CD4-positive, alpha-beta T cell (primary cell): ENCODE measurements around the gene LRP1B. TPM values are rescaled to one million over a fixed set of nuclear protein-coding genes. Genes with fewer than 3 reads are reported as not detected.

Source experiments
- ATAC-seq: fragments of 200-7000 bp; cut with Tn5 transposase; one replicate; pipeline ENCODE4 v1.10.0; 2022; ENCODE audit warnings: mild to moderate bottlenecking; ENCODE audit not compliant: poor library complexity
- CTCF ChIA-PET: fragments of 350-600 bp; sonication (Branson Sonifier 250); formaldehyde crosslinking; loops from one replicate; lab custom pipeline; 2021; ENCODE audit warnings: antibody characterized with exemption, inconsistent platforms; lab: Charles Lee
- POLR2A ChIA-PET: fragments of 350-600 bp; sonication (Branson Sonifier 250); formaldehyde crosslinking; loops from one replicate; lab custom pipeline; 2021; ENCODE audit warnings: antibody characterized with exemption, inconsistent platforms; lab: Charles Lee
- DNase-seq, 14 experiments: peaks; one replicate each; pipeline ENCODE4 v3.0.0-alpha.2; 2013 to 2020; ENCODE audit warnings: mixed read lengths in 2 of 14
- H3K27ac ChIP-seq, 2 donors: one replicate each; pipeline versions ENCODE4 v1.5.1 to v1.7.0; 2013; ENCODE audit warnings: low read length in 2 of 2, low read depth in 1 of 2, mild to moderate bottlenecking in 1 of 2
- H3K27me3 ChIP-seq, 2 experiments: 1 replicate in 1 of 2; 2 replicates in 1 of 2; pipeline versions ENCODE4 v1.6.1 to v1.7.0; 2013; ENCODE audit warnings: low read length in 2 of 2, control low read depth in 1 of 2, mild to moderate bottlenecking in 1 of 2, moderate library complexity in 1 of 2; ENCODE audit not compliant: insufficient read depth in 2 of 2, control insufficient read depth in 1 of 2
- H3K36me3 ChIP-seq: one replicate; pipeline ENCODE4 v1.6.1; 2013; ENCODE audit warnings: low read length, control low read depth; ENCODE audit not compliant: insufficient read depth
- H3K4me1 ChIP-seq: one replicate; pipeline ENCODE4 v1.6.1; 2013; ENCODE audit warnings: low read length, control low read depth; ENCODE audit not compliant: insufficient read depth
- H3K4me3 ChIP-seq: one replicate; pipeline ENCODE4 v1.5.1; 2013; ENCODE audit warnings: mild to moderate bottlenecking, low read length, moderate library complexity
- H3K9me3 ChIP-seq, 2 experiments: 1 replicate in 1 of 2; 2 replicates in 1 of 2; pipeline versions ENCODE4 v1.6.1 to v1.7.0; 2013; ENCODE audit warnings: low read length in 2 of 2, mild to moderate bottlenecking in 2 of 2, control low read depth in 1 of 2, moderate library complexity in 1 of 2; ENCODE audit not compliant: control insufficient read depth in 1 of 2, insufficient read depth in 1 of 2
- H3K27ac Mint-ChIP-seq: one replicate; pipeline ENCODE4 v1.8.0; 2020; ENCODE audit warnings: mixed read lengths
- H3K27me3 Mint-ChIP-seq: one replicate; pipeline ENCODE4 v1.8.0; 2021; ENCODE audit warnings: mixed read lengths
- H3K36me3 Mint-ChIP-seq: one replicate; pipeline ENCODE4 v1.8.0; 2021; ENCODE audit warnings: low read depth, mixed read lengths
- H3K4me1 Mint-ChIP-seq: one replicate; pipeline ENCODE4 v1.8.0; 2021; ENCODE audit warnings: low read depth, mixed read lengths
- H3K4me3 Mint-ChIP-seq: one replicate; pipeline ENCODE4 v1.8.0; 2020; ENCODE audit warnings: mild to moderate bottlenecking, mixed read lengths
- H3K9me3 Mint-ChIP-seq: one replicate; pipeline ENCODE4 v1.8.0; 2020; ENCODE audit warnings: mixed read lengths
- intact Hi-C, 2 experiments: fragments of 100-400 bp; cut with DNase I in 1 of 2; cut with micrococcal nuclease in 1 of 2; formaldehyde crosslinking; loops; one replicate each; pipeline versions ENCODE4 v1.15.1 to v1.9.0; 2023 to 2025; cut with DNase I, micrococcal nuclease
- total RNA-seq, 174 experiments: library from RNA in 2 of 174; stranded (reverse) in 2 of 174; gene quantifications; one replicate each; pipeline ENCODE4 v1.2.3 and lab custom pipeline; 2021 to 2026
- TF ChIP-seq, protein P1 (sequence below): fragments of 200-600 bp; IDR thresholded peaks from one replicate; pipeline ENCODE4 v1.8.0; 2022; ENCODE audit warnings: antibody characterized with exemption, mild to moderate bottlenecking

Gene LRP1B
- total RNA-seq, 2 experiments from 2014 or later = not detected

DNA sequence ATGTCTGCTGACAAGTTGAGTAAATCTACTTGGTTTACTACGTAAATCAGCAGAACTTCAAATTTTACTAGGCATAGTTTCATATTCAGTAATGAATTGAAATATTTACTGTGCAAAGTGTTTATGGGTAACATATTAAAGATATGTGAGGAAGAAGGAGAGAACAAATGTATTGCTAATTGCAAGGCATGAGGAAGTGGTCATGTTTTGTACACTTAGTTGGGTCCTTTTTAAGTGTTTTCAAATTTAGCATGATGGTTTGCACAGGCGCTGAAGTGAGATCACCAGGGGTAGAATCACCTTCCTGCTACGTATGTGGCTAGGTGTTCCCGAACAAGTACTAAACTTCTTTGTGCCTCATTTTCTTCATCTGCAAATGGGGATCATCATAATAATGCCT, 1534.4 kb downstream of the LRP1B start:
- ChIA-PET CTCF (no interaction called here), POLR2A (no interaction called here)
- Mint-ChIP-seq H3K4me1 (no peaks in the 10 kb centered on the region), H3K27ac (no peak overlapping the region), H3K9me3 (peaks cover 3% of the 10 kb centered on the region), H3K4me3 (no peak overlapping the region), H3K36me3 (no peaks in the 10 kb centered on the region), H3K27me3 (no peaks in the 10 kb centered on the region)
- TF ChIP-seq, protein P1, sequence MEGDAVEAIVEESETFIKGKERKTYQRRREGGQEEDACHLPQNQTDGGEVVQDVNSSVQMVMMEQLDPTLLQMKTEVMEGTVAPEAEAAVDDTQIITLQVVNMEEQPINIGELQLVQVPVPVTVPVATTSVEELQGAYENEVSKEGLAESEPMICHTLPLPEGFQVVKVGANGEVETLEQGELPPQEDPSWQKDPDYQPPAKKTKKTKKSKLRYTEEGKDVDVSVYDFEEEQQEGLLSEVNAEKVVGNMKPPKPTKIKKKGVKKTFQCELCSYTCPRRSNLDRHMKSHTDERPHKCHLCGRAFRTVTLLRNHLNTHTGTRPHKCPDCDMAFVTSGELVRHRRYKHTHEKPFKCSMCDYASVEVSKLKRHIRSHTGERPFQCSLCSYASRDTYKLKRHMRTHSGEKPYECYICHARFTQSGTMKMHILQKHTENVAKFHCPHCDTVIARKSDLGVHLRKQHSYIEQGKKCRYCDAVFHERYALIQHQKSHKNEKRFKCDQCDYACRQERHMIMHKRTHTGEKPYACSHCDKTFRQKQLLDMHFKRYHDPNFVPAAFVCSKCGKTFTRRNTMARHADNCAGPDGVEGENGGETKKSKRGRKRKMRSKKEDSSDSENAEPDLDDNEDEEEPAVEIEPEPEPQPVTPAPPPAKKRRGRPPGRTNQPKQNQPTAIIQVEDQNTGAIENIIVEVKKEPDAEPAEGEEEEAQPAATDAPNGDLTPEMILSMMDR = no peak
- H3K27ac ChIP-seq = no peak overlapping the region
- no peaks in the 10 kb centered on the region for H3K4me1 ChIP-seq
- H3K36me3 ChIP-seq = no peaks in the 10 kb centered on the region
- peaks cover 0 to 4% of the 10 kb centered on the region in 2 experiments for H3K9me3 ChIP-seq
- no peak for ATAC-seq
- DNase-seq = no peak
- H3K4me3 ChIP-seq = no peak overlapping the region
- intact Hi-C loops = no loop called here
- H3K27me3 ChIP-seq = no peaks in the 10 kb centered on the region

DNA sequence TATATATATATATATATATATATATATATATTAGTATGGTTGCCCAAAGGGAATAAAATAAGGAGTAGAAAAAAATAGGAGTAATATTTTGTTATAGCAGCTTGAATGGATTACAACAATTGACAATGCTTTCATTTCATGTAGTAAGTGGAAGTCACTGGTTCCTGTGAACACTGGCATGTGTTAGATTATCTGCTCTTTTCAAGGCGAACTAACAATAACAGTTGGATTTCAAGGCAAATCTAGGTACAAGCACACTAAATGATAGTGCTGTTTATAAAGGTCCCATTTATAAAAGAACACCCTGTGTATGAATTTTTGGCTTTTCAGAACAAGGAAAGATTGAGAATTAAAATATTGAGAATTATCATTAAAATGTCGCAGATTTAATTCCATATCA, 1535.7 kb downstream of the LRP1B start:
- peaks cover 3% of the 10 kb centered on the region for H3K9me3 Mint-ChIP-seq
- H3K4me3 ChIP-seq = no peak overlapping the region
- no peak overlapping the region for H3K27ac Mint-ChIP-seq
- no peaks in the 10 kb centered on the region for H3K36me3 Mint-ChIP-seq
- ChIA-PET POLR2A (no interaction called here), CTCF (no interaction called here)
- no peaks in the 10 kb centered on the region for H3K36me3 ChIP-seq
- no peak overlapping the region for H3K27ac ChIP-seq
- no peaks in the 10 kb centered on the region for H3K27me3 Mint-ChIP-seq
- no peaks in the 10 kb centered on the region for H3K4me1 Mint-ChIP-seq
- H3K4me3 Mint-ChIP-seq = no peak overlapping the region
- ATAC-seq = no peak
- intact Hi-C loops = no loop called here
- peaks cover 0 to 4% of the 10 kb centered on the region in 2 experiments for H3K9me3 ChIP-seq
- H3K4me1 ChIP-seq = no peaks in the 10 kb centered on the region
- TF ChIP-seq, protein P1 = no peak
- no peaks in the 10 kb centered on the region for H3K27me3 ChIP-seq
- no peak for DNase-seq

DNA sequence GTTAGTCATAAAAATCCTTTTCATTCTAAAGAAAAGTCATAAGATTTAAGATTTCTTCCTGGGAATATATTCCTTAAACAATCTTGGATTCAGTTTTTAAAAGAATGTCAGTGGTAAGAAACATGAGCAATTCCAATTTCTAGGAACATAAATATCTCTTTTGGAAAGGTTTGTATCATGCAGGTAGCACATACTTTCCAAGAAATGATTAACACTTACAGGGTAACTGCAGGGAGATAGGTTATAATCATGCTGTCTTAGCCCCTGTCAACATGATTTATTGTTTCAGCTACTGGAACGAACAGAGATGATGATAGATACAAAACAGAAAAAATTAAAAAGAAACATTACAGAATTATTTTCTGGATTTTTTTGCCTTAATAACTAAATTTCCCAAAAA, 1537.7 kb downstream of the LRP1B start:
- no peak overlapping the region for H3K27ac ChIP-seq
- H3K27me3 ChIP-seq = no peaks in the 10 kb centered on the region
- Mint-ChIP-seq H3K27me3 (no peaks in the 10 kb centered on the region), H3K4me3 (no peak overlapping the region), H3K9me3 (peaks cover 4% of the 10 kb centered on the region), H3K4me1 (no peaks in the 10 kb centered on the region), H3K27ac (no peak overlapping the region), H3K36me3 (no peaks in the 10 kb centered on the region)
- ChIA-PET POLR2A (no interaction called here), CTCF (no interaction called here)
- H3K4me3 ChIP-seq = no peak overlapping the region
- peaks cover 0 to 7% of the 10 kb centered on the region in 2 experiments for H3K9me3 ChIP-seq
- intact Hi-C loops = no loop called here
- TF ChIP-seq, protein P1 = no peak
- no peaks in the 10 kb centered on the region for H3K4me1 ChIP-seq
- no peaks in the 10 kb centered on the region for H3K36me3 ChIP-seq
- DNase-seq (no peak), ATAC-seq (no peak)
